H1 (cell line): ENCODE measurements around the gene DPM2. TPM values are rescaled to one million over a fixed set of nuclear protein-coding genes. Genes with fewer than 3 reads are reported as not detected.

Experiments used
- CTCF ChIA-PET: fragments of 300-600 bp; sonication (Branson Sonifier 250); formaldehyde crosslinking; loops from one replicate; lab custom pipeline; 2021; ENCODE audit not compliant: partially characterized antibody; lab: Charles Lee
- POLR2A ChIA-PET: fragments of 300-600 bp; sonication (Branson Sonifier 250); formaldehyde crosslinking; loops from one replicate; lab custom pipeline; 2021; ENCODE audit warnings: inconsistent platforms; ENCODE audit not compliant: partially characterized antibody; lab: Charles Lee
- DNase-seq, 2 experiments: peaks; one replicate each; pipeline versions ENCODE4 v3.0.0 to v3.0.0-alpha.2; 2010 to 2022; ENCODE audit warnings: low spot score in 2 of 2, low read depth in 1 of 2, mixed read lengths in 1 of 2
- FAIRE-seq: peaks from 2 replicates; lab custom pipeline; 2011; peaks lifted over from hg19 to GRCh38; lab: Jason Lieb, UNC
- H2AFZ ChIP-seq: 2 replicates; pipeline ENCODE4 v1.8.1; 2012; ENCODE audit warnings: low read length, inconsistent platforms
- H2AK5ac ChIP-seq: 2 replicates; pipeline ENCODE4 v1.6.1; 2013; ENCODE audit warnings: low read depth, low read length
- H2BK120ac ChIP-seq: replicated peaks from 2 replicates; pipeline ENCODE3; 2013; ENCODE audit warnings: low read depth, low read length, inconsistent platforms
- H2BK12ac ChIP-seq: 2 replicates; pipeline ENCODE4 v1.6.1; 2013; ENCODE audit warnings: low read depth, low read length
- H2BK15ac ChIP-seq: 2 replicates; pipeline ENCODE4 v1.6.1; 2013; ENCODE audit warnings: low read length
- H2BK20ac ChIP-seq: 2 replicates; pipeline ENCODE4 v1.6.1; 2013; ENCODE audit warnings: low read length
- H2BK5ac ChIP-seq: 2 replicates; pipeline ENCODE4 v1.6.1; 2013; ENCODE audit warnings: low read depth, low read length
- H3K14ac ChIP-seq: 2 replicates; pipeline ENCODE4 v1.6.1; 2013; ENCODE audit warnings: inconsistent platforms; ENCODE audit not compliant: insufficient read length
- H3K18ac ChIP-seq: 2 replicates; pipeline ENCODE4 v1.6.1; 2013; ENCODE audit warnings: low read length; ENCODE audit errors: extremely low read depth
- H3K23ac ChIP-seq: 2 replicates; pipeline ENCODE4 v1.6.1; 2013; ENCODE audit warnings: inconsistent platforms; ENCODE audit not compliant: insufficient read length
- H3K23me2 ChIP-seq: 2 replicates; pipeline ENCODE4 v1.6.1; 2013; ENCODE audit warnings: low read depth, low read length
- H3K27ac ChIP-seq: 2 replicates; pipeline ENCODE4 v1.6.1; 2011; ENCODE audit warnings: low read depth, low read length, inconsistent platforms
- H3K27me3 ChIP-seq, 4 experiments: replicated peaks in 1 of 4; 1 replicate in 1 of 4; 2 replicates in 3 of 4; pipeline versions ENCODE4 v1.6.1 to v1.8.1; 2011 to 2013; ENCODE audit warnings: low read length in 3 of 4, mild to moderate bottlenecking in 3 of 4, inconsistent platforms in 2 of 4, mixed read lengths in 2 of 4, moderate library complexity in 1 of 4; ENCODE audit not compliant: control insufficient read depth in 3 of 4, insufficient read depth in 3 of 4; ENCODE audit errors: extremely low read depth in 1 of 4
- H3K36me3 ChIP-seq, 4 experiments: 2 replicates each; pipeline versions ENCODE4 v1.6.1 to v1.8.1; 2011 to 2013; ENCODE audit warnings: mild to moderate bottlenecking in 4 of 4, low read length in 3 of 4, moderate library complexity in 2 of 4, control low read depth in 1 of 4, inconsistent platforms in 1 of 4; ENCODE audit not compliant: insufficient read depth in 4 of 4, control insufficient read depth in 2 of 4
- H3K4ac ChIP-seq: replicated peaks from 2 replicates; pipeline ENCODE3; 2013; ENCODE audit warnings: low read length, low read depth, mixed read lengths, inconsistent platforms; ENCODE audit not compliant: insufficient read length
- H3K4me1 ChIP-seq, 4 experiments: replicated peaks in 1 of 4; 1 replicate in 1 of 4; 2 replicates in 3 of 4; pipeline versions ENCODE4 v1.6.1 to v1.8.1; 2011 to 2013; ENCODE audit warnings: low read length in 3 of 4, inconsistent platforms in 2 of 4, mixed read lengths in 1 of 4; ENCODE audit not compliant: insufficient read depth in 4 of 4, control insufficient read depth in 3 of 4
- H3K4me2 ChIP-seq, 2 experiments: 2 replicates each; pipeline versions ENCODE4 v1.6.1 to v1.8.1; 2011 to 2013; ENCODE audit warnings: low read depth in 2 of 2, low read length in 2 of 2, control low read depth in 1 of 2, inconsistent platforms in 1 of 2, mild to moderate bottlenecking in 1 of 2; ENCODE audit not compliant: insufficient read depth in 1 of 2
- H3K4me3 ChIP-seq, 4 experiments: fragments of 200-600, 300-600 bp in 1 of 4; sonication (generic), shearing (Covaris generic), sonication (Bioruptor Twin) in 1 of 4; 2 replicates each; pipeline versions ENCODE4 v1.5.1 to v1.8.1; 2011 to 2016; ENCODE audit warnings: low read length in 4 of 4, low read depth in 3 of 4, control low read depth in 2 of 4, inconsistent platforms in 2 of 4, mild to moderate bottlenecking in 2 of 4, mixed read lengths in 1 of 4, moderate library complexity in 1 of 4; ENCODE audit not compliant: insufficient read depth in 2 of 4; ENCODE audit errors: extremely low read depth in 1 of 4
- H3K56ac ChIP-seq: replicated peaks from 2 replicates; pipeline ENCODE3; 2013; ENCODE audit warnings: low read depth, mild to moderate bottlenecking, mixed read lengths, low read length, inconsistent platforms; ENCODE audit not compliant: insufficient read length
- H3K79me1 ChIP-seq: 2 replicates; pipeline ENCODE4 v1.6.1; 2013; ENCODE audit warnings: low read depth, low read length, control low read depth
- H3K79me2 ChIP-seq, 2 experiments: 2 replicates each; pipeline versions ENCODE4 v1.6.1 to v1.8.1; 2012 to 2013; ENCODE audit warnings: low read length in 2 of 2, mild to moderate bottlenecking in 2 of 2, inconsistent platforms in 1 of 2; ENCODE audit not compliant: insufficient read depth in 2 of 2, control insufficient read depth in 1 of 2
- H3K9ac ChIP-seq, 4 experiments: replicated peaks in 1 of 4; 1 replicate in 1 of 4; 2 replicates in 3 of 4; pipeline versions ENCODE4 v1.6.1 to v1.8.1; 2011 to 2013; ENCODE audit warnings: low read depth in 3 of 4, low read length in 3 of 4, control low read depth in 2 of 4, mild to moderate bottlenecking in 2 of 4, moderate library complexity in 2 of 4, inconsistent platforms in 1 of 4; ENCODE audit errors: extremely low read depth in 1 of 4
- H3K9me3 ChIP-seq, 2 experiments: 2 replicates each; pipeline versions ENCODE4 v1.6.1 to v1.8.1; 2012 to 2013; ENCODE audit warnings: mild to moderate bottlenecking in 2 of 2, moderate library complexity in 2 of 2, control low read depth in 1 of 2, inconsistent platforms in 1 of 2, low read depth in 1 of 2, low read length in 1 of 2, mixed read lengths in 1 of 2; ENCODE audit not compliant: insufficient read depth in 2 of 2
- H4K20me1 ChIP-seq, 2 experiments: replicated peaks in 1 of 2; 2 replicates each; pipeline versions ENCODE3 to v1.8.1; 2011 to 2013; ENCODE audit warnings: inconsistent platforms in 2 of 2, low read length in 2 of 2, mild to moderate bottlenecking in 1 of 2; ENCODE audit not compliant: insufficient read depth in 2 of 2, control insufficient read depth in 1 of 2
- H4K5ac ChIP-seq: 2 replicates; pipeline ENCODE4 v1.6.1; 2013; ENCODE audit warnings: low read length, low read depth, mixed read lengths, inconsistent platforms; ENCODE audit not compliant: insufficient read length
- H4K8ac ChIP-seq: 2 replicates; pipeline ENCODE4 v1.8.0; 2013; ENCODE audit warnings: mild to moderate bottlenecking, moderate library complexity, low read length, inconsistent platforms; ENCODE audit not compliant: insufficient read depth; ENCODE audit errors: extremely low read depth
- H4K91ac ChIP-seq: replicated peaks from 2 replicates; pipeline ENCODE3; 2013; ENCODE audit warnings: low read length, mixed read lengths, inconsistent platforms; ENCODE audit not compliant: insufficient read length
- CEBPB ChIP-seq: IDR thresholded peaks from 2 replicates; pipeline ENCODE4 v1.6.1; 2012; ENCODE audit warnings: low read depth, low read length
- CREB1 ChIP-seq: IDR thresholded peaks from 2 replicates; pipeline ENCODE4 v1.6.1; 2012; ENCODE audit warnings: inconsistent platforms
- EP300 ChIP-seq, 2 experiments: IDR thresholded peaks; 1 replicate in 1 of 2; 2 replicates in 1 of 2; pipeline ENCODE4 v1.6.1; 2011 to 2012; ENCODE audit warnings: low read depth in 2 of 2, low read length in 2 of 2, mild to moderate bottlenecking in 2 of 2, borderline replicate concordance in 1 of 2, inconsistent platforms in 1 of 2, moderate library complexity in 1 of 2
- FOSL1 ChIP-seq: IDR thresholded peaks from 2 replicates; pipeline ENCODE4 v1.6.1; 2011; ENCODE audit warnings: mild to moderate bottlenecking, low read depth, low read length, moderate library complexity; ENCODE audit not compliant: insufficient read depth
- POU5F1 ChIP-seq: IDR thresholded peaks from 2 replicates; pipeline ENCODE4 v1.6.1; 2011; ENCODE audit warnings: low read depth, mild to moderate bottlenecking, low read length, moderate library complexity
- SIRT6 ChIP-seq: IDR thresholded peaks from one replicate; pipeline ENCODE4 v1.7.1; 2012; ENCODE audit warnings: low read length, inconsistent platforms
- SIX5 ChIP-seq: IDR thresholded peaks from 2 replicates; pipeline ENCODE4 v1.6.1; 2011; ENCODE audit warnings: mild to moderate bottlenecking, low read depth, low read length
- SP1 ChIP-seq: IDR thresholded peaks from 2 replicates; pipeline ENCODE4 v1.6.1; 2011; ENCODE audit warnings: low read depth, low read length
- TAF7 ChIP-seq: optimal IDR thresholded peaks from 2 replicates; pipeline ENCODE3; 2011; ENCODE audit warnings: low read depth, mild to moderate bottlenecking, inconsistent platforms, low read length, moderate library complexity, borderline replicate concordance
- ZNF274 ChIP-seq: IDR thresholded peaks from 2 replicates; pipeline ENCODE4 v1.7.0; 2012; ENCODE audit warnings: low read length, borderline replicate concordance; ENCODE audit errors: extremely low read depth
- WGBS, 2 experiments: shearing (Covaris generic) in 1 of 2; methylation state at CpG; one replicate each; pipeline versions ENCODE4 v1.1.6 to v1.1.7; 2013 to 2015; ENCODE audit warnings: low lambda C conversion rate in 2 of 2, mixed read lengths in 2 of 2, inconsistent platforms in 1 of 2, low coverage in 1 of 2, missing lambda C conversion rate in 1 of 2; ENCODE audit not compliant: insufficient replicate concordance in 2 of 2, insufficient coverage in 1 of 2, insufficient read length in 1 of 2; ENCODE audit errors: extremely low coverage in 1 of 2, missing lambda C conversion rate in 1 of 2; 5-methylcytosine and 5-hydroxymethylcytosine counted together
- polyA plus RNA-seq, 7 experiments: library from polyadenylated mRNA; depleted of rRNA in 3 of 7; stranded (reverse) in 5 of 7; unstranded in 2 of 7; fragments of >200 nt in 5 of 7; fragments of 200-250 nt in 2 of 7; gene quantifications; 1 replicate in 5 of 7; 2 replicates in 1 of 7; 4 replicates in 1 of 7; pipeline versions ENCODE4 v1.2.1 to v1.2.3, GENCODE V29; 2011 to 2013; ENCODE audit warnings: missing spikeins in 2 of 7, mixed read lengths in 2 of 7
- total RNA-seq: library from RNA; stranded (reverse); fragmentation: NEBNext Ultra II Directional; extraction: Animal tissue kit (Norgen Biotek cat#: 25700); gene quantifications from 2 replicates; pipeline ENCODE4 v1.2.1, GENCODE V29; 2021
- TF ChIP-seq, protein P1 (sequence below): IDR thresholded peaks from 2 replicates; pipeline ENCODE4 v1.6.1; 2012; ENCODE audit warnings: inconsistent platforms

Gene DPM2
- total and polyA plus RNA-seq, 2 of the 8 experiments (the other 6 are each of a cell fraction or from before 2014, with no cell fraction given) = 45.4 to 95.4 TPM

- Histone ChIP-seq H3K56ac (no peak overlapping the region), H3K4me1 (peaks cover 3 to 25% (median 10%) of the 10 kb centered on the region in 4 experiments), H3K9me3 (no peaks in the 10 kb centered on the region), H3K36me3 (no peaks in the 10 kb centered on the region), H4K5ac (no peak overlapping the region), H3K4me3 (no peak overlapping the region; a peak in 1 of 8 replicates), H3K23ac (no peak overlapping the region), H3K14ac (no peak overlapping the region), H2AFZ (no peak overlapping the region), H3K79me2 (no peaks in the 10 kb centered on the region), H2BK120ac (no peak overlapping the region), H3K18ac (peak overlapping the region; percentile 44; the same call in 1 of the 2 replicates), H2BK15ac (no peak overlapping the region), H4K91ac (peak overlapping the region; percentile 38), H4K20me1 (peaks cover 0 to 1% of the 10 kb centered on the region in 2 experiments), H2BK20ac (peak overlapping the region; percentile 86; the same call in 1 of the 2 replicates), H3K79me1 (peaks cover 2% of the 10 kb centered on the region; the same call in 1 of the 2 replicates), H3K27me3 (no peaks in the 10 kb centered on the region), H2BK5ac (peak overlapping the region; percentile 79; the same call in 1 of the 2 replicates), H3K27ac (no peak overlapping the region; the same call in 1 of the 2 replicates), H3K23me2 (peaks cover under 1% of the 10 kb centered on the region; the same call in 1 of the 2 replicates), H3K9ac (no peak overlapping the region), H2AK5ac (peak overlapping the region; percentile 5; the same call in 1 of the 2 replicates), H4K8ac (no peak overlapping the region), H3K4me2 (peak overlapping the region; percentile 3 to 18; a peak in 2 of 4 replicates), H2BK12ac (no peak overlapping the region), H3K4ac (no peak overlapping the region)
- CTCF ChIA-PET = interaction anchor here (0.6 to 1.9 kb wide), 7 partner anchors 9 to 161 kb away, joined by 3 to 13 read pairs (median 4); no protein-coding TSS in a partner anchor
- FAIRE-seq (no peak), DNase-seq (peak in 1 of 2 experiments; percentile 80)
- WGBS, 2 experiments = 61% methylated on average over 17 of the region's 17 CpGs; no CpG with 5 or more reads in 1 of the 2 experiments
- POLR2A ChIA-PET = interaction anchor here (0.7 to 1.9 kb wide), 6 partner anchors 9 to 25 kb away, joined by 3 to 16 read pairs (median 3); partner anchors contain the start of gene ST6GALNAC4
- TF ChIP-seq CEBPB = no peak
- TF ChIP-seq ZNF274 = no peak
- TF ChIP-seq SIX5 = no peak
- no peak for TF ChIP-seq POU5F1
- no peak for TF ChIP-seq EP300 (IDR thresholded peaks at IDR 0.05; ENCODE audit: borderline replicate concordance in 1 of 2, low read depth in 2 of 2, low read length in 2 of 2)
- TF ChIP-seq FOSL1 = no peak
- 0 out of 2 replicates have a peak, but pooled peaks have one; percentile 34 for TF ChIP-seq CREB1
- no peak for TF ChIP-seq SIRT6
- peak; percentile 23; the same call in 1 of the 2 replicates for TF ChIP-seq SP1
- TF ChIP-seq, protein P1, sequence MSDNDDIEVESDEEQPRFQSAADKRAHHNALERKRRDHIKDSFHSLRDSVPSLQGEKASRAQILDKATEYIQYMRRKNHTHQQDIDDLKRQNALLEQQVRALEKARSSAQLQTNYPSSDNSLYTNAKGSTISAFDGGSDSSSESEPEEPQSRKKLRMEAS = 0 out of 2 replicates have a peak, but pooled peaks have one; percentile 15
- TF ChIP-seq TAF7 = peak; percentile 12
Measured at GRCh38 chr9:127903557-127904475, 33.8 kb downstream of the DPM2 start.
